ENCODE results near the gene GDF7.

DNA sequence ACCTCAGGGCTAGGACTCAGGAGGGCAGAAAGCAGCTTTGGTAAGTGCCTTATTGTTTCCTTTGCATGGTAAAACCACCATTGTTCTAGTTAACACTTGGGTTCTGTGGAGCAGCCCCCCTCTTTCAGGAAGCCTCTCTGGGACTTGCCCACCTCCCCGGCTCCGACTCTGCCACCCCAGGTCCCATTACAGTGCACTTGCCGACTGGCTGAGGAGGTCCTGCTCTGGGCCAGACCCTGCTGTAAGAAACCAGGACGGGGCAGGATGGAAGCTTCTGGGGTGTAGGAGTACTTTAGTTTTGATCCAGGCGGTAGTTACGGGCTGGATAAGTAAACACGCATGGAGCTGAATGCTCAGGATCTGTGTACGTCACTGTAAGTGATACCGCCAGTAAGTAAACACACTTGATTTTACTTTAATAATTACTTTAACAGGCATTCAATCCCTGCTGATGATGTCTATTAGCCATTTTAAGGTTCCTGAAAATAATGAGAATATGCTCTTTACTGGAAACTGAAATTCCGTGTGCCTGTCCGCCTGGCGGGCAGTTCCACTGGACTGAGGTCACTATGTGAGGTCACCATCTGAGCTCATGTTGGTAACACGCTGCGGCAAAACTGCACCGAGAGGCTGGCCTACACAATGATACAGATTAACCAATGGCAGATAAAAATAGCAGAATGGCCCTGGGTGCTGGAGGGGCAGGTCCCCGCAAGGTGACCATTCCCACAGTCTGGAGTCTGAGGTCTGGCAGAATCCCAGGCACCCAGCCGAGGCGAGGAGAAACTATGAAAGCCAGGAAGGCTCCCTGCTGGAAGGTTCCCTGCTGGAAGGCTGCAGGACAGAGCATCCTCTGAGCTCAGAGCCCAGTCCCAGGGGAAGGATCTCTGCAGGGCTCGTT lies 41.2 kb upstream of the GDF7 start:
- TF ChIP-seq, protein P1, sequence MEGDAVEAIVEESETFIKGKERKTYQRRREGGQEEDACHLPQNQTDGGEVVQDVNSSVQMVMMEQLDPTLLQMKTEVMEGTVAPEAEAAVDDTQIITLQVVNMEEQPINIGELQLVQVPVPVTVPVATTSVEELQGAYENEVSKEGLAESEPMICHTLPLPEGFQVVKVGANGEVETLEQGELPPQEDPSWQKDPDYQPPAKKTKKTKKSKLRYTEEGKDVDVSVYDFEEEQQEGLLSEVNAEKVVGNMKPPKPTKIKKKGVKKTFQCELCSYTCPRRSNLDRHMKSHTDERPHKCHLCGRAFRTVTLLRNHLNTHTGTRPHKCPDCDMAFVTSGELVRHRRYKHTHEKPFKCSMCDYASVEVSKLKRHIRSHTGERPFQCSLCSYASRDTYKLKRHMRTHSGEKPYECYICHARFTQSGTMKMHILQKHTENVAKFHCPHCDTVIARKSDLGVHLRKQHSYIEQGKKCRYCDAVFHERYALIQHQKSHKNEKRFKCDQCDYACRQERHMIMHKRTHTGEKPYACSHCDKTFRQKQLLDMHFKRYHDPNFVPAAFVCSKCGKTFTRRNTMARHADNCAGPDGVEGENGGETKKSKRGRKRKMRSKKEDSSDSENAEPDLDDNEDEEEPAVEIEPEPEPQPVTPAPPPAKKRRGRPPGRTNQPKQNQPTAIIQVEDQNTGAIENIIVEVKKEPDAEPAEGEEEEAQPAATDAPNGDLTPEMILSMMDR (IDR thresholded peaks at IDR 0.05; ENCODE audit: low read depth, low read length, missing input control), result peak; percentile 39
- no peak for TF ChIP-seq TAF1 (conservative IDR thresholded peaks at IDR 0.05)
- TF ChIP-seq RAD21 (IDR thresholded peaks at IDR 0.05), result peak in 1 of 2 donors; percentile 68
- peak; percentile 20 to 59 for TF ChIP-seq JUND (IDR thresholded peaks at IDR 0.05)
